Endothelial cell of hepatic sinusoid (primary cell): Measurements from ENCODE around the gene KIFC1.

Source experiments
- in situ Hi-C: cut with HindIII; loops from 2 replicates; pipeline ENCODE4 v1.10.0; 2017; ENCODE audit warnings: low sequenced_read_pairs

KIFC1 gene

DNA sequence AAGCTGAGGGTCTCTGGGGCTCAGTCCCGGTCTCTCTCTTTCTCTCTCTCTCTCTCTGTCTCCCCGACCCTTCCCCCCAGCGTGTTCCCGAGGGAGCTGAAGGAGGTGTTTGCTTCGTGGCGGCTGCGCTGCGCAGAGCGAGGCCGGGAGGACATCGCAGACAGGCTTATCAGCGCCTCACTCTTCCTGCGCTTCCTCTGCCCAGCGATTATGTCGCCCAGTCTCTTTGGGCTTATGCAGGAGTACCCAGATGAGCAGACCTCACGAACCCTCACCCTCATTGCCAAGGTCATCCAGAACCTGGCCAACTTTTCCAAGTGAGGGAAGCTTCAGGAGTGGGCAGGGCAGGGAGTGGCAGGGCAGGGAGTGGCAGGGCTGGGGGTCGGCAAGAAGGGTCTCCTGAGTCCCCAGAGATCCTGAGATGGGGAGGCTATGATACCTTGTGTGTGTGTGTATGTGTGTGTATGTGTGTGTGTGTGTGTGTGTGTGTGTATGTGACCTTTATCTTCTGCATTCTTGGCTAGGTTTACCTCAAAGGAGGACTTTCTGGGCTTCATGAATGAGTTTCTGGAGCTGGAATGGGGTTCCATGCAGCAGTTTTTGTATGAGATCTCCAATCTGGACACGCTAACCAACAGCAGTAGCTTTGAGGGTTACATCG is 49.2 kb downstream of the KIFC1 start:
- in situ Hi-C loops = no loop called here

DNA sequence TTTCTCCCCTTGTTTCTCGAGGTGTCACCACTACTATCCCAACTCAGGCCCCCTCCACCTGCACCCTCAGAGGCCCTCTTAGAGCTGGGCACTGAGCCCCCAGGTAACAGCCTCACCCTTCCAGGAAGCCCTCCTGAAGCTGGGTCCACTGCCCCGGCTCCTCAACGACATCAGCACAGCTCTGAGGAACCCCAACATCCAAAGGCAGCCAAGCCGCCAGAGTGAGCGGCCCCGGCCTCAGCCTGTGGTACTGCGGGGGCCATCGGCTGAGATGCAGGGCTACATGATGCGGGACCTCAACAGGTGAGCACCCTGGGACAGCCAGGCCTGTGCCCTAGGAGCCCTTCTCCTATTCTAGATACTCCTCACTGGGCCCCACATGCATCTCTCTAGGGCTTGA is 49.8 kb downstream of the KIFC1 start:
- in situ Hi-C loops = no loop called here

DNA sequence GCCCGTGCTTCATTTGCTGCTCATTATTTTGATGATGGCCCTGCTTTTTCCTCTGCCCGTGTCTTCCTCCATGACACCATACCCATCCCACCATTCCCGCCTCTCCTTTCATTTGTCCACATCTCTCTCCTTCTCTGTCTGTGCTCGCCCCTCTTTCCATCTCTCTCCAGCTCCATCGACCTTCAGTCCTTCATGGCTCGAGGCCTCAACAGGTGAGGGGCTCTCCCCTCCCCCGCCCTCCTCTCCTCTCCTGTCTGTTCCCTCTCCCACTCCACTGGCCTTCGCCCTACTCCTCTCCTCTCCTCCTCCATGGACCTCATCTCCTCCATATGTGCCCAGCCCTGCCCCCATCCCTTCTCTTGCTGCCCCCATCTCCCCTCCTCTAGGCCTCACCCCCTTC is 50.7 kb downstream of the KIFC1 start:
- in situ Hi-C loops = no loop called here

DNA sequence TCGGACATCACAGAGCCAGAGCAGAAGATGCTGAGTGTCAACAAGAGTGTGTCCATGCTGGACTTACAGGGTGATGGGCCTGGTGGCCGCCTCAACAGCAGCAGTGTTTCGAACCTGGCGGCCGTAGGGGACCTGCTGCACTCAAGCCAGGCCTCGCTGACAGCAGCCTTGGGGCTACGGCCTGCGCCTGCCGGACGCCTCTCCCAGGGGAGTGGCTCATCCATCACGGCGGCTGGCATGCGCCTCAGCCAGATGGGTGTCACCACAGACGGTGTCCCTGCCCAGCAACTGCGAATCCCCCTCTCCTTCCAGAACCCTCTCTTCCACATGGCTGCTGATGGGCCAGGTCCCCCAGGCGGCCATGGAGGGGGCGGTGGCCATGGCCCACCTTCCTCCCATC is 51.4 kb downstream of the KIFC1 start:
- in situ Hi-C loops = no loop called here

DNA sequence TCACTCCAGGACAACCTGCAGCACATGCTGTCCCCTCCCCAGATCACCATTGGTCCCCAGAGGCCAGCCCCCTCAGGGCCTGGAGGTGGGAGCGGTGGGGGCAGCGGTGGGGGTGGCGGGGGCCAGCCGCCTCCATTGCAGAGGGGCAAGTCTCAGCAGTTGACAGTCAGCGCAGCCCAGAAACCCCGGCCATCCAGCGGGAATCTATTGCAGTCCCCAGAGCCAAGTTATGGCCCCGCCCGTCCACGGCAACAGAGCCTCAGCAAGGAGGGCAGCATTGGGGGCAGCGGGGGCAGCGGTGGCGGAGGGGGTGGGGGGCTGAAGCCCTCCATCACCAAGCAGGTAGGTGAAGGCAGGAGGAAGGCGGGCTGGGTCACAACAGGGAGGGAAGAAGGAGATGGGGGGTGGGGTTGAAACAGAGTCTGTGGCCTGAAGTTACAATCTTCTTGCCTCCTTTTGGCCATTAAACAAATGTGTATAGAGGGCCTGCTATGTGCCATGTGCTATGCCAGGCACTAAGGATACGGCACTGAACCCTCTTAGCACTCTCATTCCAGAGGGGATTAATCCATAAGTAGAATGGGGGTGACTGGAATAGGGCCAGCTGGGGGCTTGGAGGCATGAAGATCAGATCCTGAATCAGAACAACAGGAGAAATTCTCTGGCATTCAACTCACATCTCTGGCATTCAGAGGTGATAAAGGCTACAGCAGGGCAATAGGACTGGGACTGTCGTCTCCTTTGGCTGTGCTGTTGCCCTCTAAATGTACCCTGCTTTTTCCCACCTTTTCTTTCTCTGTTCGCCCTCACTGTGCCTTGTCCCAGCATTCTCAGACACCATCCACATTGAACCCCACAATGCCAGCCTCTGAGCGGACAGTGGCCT is 52.2 kb downstream of the KIFC1 start:
- in situ Hi-C loops = no loop called here

DNA sequence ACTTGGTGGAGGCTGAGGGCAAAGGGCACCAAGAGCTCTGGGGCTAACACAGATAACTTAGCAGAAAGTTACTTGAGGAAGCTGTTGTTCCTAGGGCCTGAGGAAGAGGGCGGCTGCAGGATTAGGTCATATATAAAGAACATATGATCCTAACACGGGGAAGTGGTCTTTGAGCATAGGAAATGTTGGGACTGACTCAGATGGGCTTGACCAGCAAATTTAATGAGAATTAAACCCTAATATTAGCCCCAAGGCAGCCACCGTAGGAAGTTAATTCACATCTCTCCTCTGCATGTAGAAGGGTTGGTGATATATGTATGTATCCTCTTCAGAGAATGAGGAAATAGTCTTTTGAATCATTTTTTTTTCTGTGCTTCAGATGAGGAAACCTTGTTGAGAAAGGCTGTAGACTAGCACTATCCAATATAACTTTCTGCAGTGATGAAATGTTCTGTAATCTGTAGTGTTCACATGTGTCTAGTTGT is 53.5 kb downstream of the KIFC1 start:
- in situ Hi-C loops = no loop called here

DNA sequence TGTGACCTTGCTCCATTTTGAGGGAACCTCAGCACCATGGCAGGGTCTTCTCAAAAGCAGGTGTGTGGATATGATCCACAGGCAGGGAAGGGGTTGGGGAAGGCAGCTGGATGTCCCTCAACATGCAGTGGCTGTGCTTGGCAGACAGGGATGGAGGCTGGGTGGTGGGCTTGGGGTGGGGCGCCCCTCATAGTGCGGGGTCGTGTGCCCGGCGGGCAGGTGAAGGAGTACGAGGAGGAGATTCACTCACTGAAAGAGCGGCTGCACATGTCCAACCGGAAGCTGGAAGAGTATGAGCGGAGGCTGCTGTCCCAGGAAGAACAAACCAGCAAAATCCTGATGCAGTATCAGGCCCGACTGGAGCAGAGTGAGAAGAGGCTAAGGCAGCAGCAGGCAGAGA is 54.7 kb downstream of the KIFC1 start:
- in situ Hi-C loops = no loop called here

DNA sequence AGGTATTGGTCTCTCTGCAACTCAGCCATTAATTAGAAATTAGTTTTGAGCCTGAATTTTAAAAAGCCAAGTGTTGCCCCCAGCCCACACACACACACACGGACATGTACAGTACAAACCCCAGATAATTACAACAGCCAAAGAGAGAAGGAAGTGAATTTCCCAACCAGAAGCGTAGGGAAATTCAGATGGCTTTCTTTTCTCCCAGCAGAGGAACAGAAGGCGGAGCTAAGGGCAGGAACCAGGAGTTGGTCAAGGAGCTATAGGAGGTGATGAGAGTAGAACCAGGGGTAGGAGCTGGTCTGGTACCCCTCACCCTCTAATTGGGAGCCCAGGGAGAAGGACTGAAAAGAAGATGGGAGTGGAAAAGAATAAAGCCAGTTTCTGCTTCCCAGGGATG is 58.8 kb downstream of the KIFC1 start:
- in situ Hi-C loops = loop anchor here (10.0 kb wide), 1 partner anchor 54 kb away; no protein-coding TSS in a partner anchor

DNA sequence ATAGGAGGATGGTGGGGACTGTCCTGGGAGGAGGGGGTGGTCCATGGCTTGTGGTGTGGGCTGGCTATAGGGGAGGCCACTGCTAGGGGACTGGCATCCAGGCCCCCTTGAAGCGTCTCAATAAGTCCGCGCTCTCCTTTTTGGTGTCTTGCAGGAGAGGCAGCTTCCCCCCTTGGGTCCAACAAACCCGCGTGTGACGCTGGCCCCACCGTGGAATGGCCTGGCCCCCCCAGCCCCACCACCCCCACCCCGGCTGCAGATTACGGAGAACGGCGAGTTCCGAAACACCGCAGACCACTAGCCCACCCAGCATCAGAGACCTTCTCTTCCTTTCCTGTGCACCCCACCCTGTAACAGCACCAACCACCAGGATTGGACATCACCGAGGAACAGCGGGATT is 60.0 kb downstream of the KIFC1 start:
- in situ Hi-C loops = loop anchor here (10.0 kb wide), 1 partner anchor 53 kb away; no protein-coding TSS in a partner anchor

DNA sequence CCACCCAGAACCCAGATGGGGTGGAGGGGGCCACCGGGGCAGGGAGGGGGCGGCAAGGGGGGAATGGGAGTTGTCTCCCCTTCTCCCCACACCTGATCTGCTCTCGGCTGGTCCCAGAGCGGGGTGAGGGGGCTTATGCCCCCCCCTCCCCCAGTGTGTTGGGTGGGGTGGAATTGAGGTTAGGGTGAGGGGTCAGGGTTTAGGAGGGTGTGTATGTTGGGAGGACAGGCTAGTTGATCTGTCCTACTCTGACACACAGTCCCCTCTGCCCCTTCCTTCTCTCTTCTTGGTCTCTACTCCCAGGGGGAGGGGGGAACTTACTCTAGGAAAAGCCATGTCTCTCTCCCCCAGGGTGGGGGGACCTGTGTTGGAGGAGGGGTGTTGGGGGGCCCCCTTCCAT is 60.9 kb downstream of the KIFC1 start:
- in situ Hi-C loops = loop anchor here (10.0 kb wide), 1 partner anchor 52 kb away; no protein-coding TSS in a partner anchor

DNA sequence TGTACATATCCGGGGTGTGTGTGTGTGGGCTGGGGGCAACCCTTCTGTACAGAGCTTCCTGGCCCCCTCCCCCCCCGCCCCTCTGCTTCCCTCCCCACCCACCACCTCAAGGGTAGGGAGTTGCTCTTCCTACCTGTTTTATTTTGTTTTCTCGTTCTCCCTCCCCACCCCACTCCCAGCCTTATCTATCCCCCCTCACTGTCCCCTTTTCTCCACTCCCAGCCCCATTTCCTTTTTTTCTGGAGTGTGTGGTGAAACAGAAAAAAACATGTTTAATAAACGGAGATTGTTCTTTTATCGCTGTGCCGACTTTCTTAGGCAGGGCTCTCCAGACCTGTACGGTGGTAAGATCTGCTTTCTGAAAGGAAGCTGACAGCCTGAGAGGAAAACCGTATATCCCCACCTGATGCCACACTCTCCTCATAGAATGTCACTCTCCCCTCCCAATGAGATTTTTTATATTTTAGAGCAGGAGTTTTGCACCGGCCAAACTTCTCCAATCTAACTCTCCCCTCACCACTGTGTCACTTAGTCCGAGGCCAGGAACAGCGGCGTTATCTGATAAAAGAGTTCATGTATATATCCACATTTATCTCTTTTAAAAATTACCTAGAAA is 61.9 kb downstream of the KIFC1 start:
- in situ Hi-C loops = loop anchor here (10.0 kb wide), 1 partner anchor 51 kb away; no protein-coding TSS in a partner anchor

DNA sequence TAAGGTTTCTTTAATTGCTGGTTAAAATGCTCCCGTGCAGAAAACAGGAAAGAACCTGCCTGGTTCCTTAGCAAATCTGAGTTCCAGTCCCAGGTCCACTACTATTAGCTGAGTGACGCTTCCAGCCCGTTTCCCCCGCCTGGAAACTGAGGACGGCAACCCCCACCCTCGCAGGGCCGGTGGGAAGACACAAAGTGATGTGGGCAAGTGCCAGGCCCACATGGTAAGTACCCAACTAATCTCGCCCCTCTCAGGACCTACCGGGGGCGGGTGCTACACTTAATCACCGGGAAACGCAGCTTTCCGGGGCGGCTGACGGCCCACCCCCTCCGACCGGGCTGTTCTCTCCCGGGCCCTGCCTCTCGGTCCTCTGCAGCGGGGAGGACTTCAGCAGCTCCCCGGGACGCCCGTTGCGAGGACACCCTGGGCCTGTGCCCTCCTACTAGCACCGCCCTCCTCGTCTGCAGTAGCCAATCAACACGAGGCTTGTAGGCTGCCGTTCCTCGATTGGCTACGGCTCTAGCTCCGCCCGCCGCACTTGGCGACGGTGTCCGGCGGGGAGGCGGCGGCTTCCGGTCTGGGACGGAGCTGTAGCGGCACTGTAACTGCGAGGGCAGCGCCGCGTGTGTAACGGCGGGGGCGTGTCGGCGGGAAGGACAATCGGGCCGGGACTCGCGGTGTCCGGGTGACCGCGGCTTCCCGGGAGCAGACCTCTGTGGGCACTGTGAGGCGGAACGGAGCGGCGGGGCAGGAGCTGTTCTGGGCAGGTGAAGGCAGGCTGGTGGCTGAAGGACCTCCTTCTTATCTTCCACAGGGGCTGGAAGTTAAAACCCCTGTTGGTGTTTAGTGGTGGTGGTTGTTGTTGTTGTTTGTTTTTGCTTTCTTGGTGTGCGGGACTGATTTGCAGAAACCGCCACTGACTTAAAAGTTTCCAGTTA is 62.7 kb downstream of the KIFC1 start, which contains the start of gene ZBTB9:
TSS of gene ZBTB9 (plus strand) at position 568 of the 938 bp plus-strand sequence. CDS start 525 bp downstream, outside the sequence.
- in situ Hi-C loops = loop anchor here (10.0 kb wide), 1 partner anchor 51 kb away; no protein-coding TSS in a partner anchor

DNA sequence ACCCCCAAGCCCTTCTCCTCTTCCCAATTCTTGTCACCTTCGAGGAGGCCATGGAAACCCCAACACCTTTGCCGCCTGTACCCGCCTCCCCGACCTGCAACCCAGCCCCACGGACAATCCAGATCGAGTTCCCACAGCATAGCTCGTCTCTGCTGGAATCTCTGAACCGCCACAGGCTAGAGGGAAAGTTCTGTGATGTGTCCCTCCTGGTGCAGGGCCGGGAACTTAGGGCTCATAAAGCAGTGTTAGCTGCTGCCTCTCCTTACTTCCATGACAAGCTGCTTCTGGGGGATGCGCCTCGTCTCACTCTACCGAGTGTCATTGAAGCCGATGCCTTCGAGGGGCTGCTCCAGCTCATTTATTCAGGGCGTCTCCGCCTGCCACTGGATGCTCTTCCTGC is 63.4 kb downstream of the KIFC1 start:
- in situ Hi-C loops = loop anchor here (10.0 kb wide), 1 partner anchor 50 kb away; no protein-coding TSS in a partner anchor

DNA sequence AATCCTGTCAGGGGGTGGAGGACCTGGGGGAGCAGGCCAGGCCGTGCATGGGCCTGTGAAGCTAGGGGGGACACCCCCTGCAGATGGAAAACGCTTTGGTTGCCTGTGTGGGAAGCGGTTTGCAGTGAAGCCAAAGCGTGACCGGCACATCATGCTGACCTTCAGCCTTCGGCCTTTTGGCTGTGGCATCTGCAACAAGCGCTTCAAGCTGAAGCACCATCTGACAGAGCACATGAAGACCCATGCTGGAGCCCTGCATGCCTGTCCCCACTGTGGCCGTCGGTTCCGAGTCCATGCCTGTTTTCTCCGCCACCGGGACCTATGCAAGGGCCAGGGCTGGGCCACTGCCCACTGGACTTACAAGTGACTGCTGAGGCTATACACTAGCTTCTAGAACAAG is 64.5 kb downstream of the KIFC1 start:
- in situ Hi-C loops = loop anchor here (10.0 kb wide), 1 partner anchor 49 kb away; no protein-coding TSS in a partner anchor

DNA sequence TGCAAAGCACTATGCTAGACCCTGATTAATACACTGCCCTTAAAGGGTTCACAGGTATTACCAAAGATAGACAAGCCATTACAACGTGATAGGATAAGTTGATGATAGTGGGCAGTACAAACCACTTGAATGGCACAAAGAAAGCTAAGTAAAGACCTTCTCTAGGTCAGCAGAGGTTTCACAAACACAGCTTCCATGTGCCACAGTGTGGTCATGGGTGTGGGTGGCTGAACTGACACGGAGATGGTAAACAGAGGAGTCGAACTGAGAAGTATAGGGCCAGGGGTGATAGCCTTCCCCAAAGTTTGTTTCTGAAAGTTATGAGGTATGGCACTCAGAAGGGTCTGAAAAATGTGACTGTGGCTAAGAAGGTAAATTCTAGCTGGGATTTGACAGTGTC is 67.1 kb downstream of the KIFC1 start:
- in situ Hi-C loops = loop anchor here (10.0 kb wide), 1 partner anchor 46 kb away; no protein-coding TSS in a partner anchor

DNA sequence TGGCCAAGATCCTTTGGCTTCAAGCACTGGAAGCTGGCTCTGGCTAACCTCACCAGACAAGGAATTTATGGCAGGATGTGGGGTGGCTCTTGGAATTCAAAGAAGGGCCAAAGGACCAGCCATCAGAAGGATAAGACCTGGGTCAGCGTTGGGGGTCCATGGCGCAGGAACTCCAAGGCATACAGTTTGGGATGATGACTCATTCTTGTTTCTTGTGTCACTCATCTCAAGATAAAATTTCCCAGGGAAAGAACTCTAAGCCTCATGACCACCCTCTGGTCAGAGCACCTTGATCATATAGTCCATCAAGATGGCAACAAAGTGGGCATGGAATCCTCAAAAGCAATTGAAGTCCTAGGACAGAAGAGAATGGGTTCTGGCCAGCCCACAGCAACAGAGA is 67.6 kb downstream of the KIFC1 start:
- in situ Hi-C loops = loop anchor here (10.0 kb wide), 1 partner anchor 46 kb away; no protein-coding TSS in a partner anchor
